Measurements from ENCODE around the gene CEP350.

CEP350 gene

GRCh38 chr1:179954493-179955286, at the start of gene CEP350:
Gene CEP350 (plus strand): TSS chr1:179954810. CDS start chr1:179986182, 31,372 bp downstream.
- Histone ChIP-seq H3K4me3 (ENCODE audit: low read depth in 1 of 2, low read length in 2 of 2) (peak within 1 kb of the TSS; percentile 83 to 89), H3K9me3 (ENCODE audit: control insufficient read depth in 1 of 2, low read length in 2 of 2) (no peaks in the 10 kb centered on the region), H3K36me3 (ENCODE audit: control insufficient read depth in 1 of 2, insufficient read depth in 2 of 2, low read length in 2 of 2) (no peaks in the 10 kb centered on the region), H3K4me1 (ENCODE audit: control insufficient read depth in 1 of 2, insufficient read depth in 2 of 2, low read length in 2 of 2) (peaks cover 17 to 24% of the 10 kb centered on the region in 2 donors), H3K27ac (ENCODE audit: low read length) (peak within 1 kb of the TSS; percentile 93), H3K27me3 (ENCODE audit: low read depth, low read length) (no peaks in the 10 kb centered on the region)

- Histone ChIP-seq H3K36me3 (ENCODE audit: control insufficient read depth in 1 of 2, insufficient read depth in 2 of 2, low read length in 2 of 2) (peaks cover 43 to 59% of the 10 kb centered on the region in 2 donors), H3K4me3 (ENCODE audit: low read depth in 1 of 2, low read length in 2 of 2) (no peak overlapping the region), H3K9me3 (ENCODE audit: control insufficient read depth in 1 of 2, low read length in 2 of 2) (no peaks in the 10 kb centered on the region), H3K4me1 (ENCODE audit: control insufficient read depth in 1 of 2, insufficient read depth in 2 of 2, low read length in 2 of 2) (no peaks in the 10 kb centered on the region), H3K27me3 (ENCODE audit: low read depth, low read length) (no peaks in the 10 kb centered on the region), H3K27ac (ENCODE audit: low read length) (no peak overlapping the region)
Measured at GRCh38 chr1:179910934-179911333, 43.7 kb upstream of the CEP350 start.

GRCh38 chr1:179911812-179912211, 42.8 kb upstream of the CEP350 start:
- no peaks in the 10 kb centered on the region for H3K9me3 ChIP-seq (ENCODE audit: control insufficient read depth in 1 of 2, low read length in 2 of 2)

GRCh38 chr1:179917601-179918429, 36.8 kb upstream of the CEP350 start:
- Histone ChIP-seq H3K36me3 (ENCODE audit: control insufficient read depth in 1 of 2, insufficient read depth in 2 of 2, low read length in 2 of 2) (peaks cover 42 to 70% of the 10 kb centered on the region in 2 donors), H3K27ac (ENCODE audit: low read length) (no peak overlapping the region), H3K9me3 (ENCODE audit: control insufficient read depth in 1 of 2, low read length in 2 of 2) (no peaks in the 10 kb centered on the region), H3K4me3 (ENCODE audit: low read depth in 1 of 2, low read length in 2 of 2) (no peak overlapping the region), H3K4me1 (ENCODE audit: control insufficient read depth in 1 of 2, insufficient read depth in 2 of 2, low read length in 2 of 2) (peaks cover 0 to 8% of the 10 kb centered on the region in 2 donors), H3K27me3 (ENCODE audit: low read depth, low read length) (no peaks in the 10 kb centered on the region)

More at GRCh38 chr1:179911812-179912211, 42.8 kb upstream of the CEP350 start:
- Histone ChIP-seq H3K4me3 (ENCODE audit: low read depth in 1 of 2, low read length in 2 of 2) (no peak overlapping the region), H3K27me3 (ENCODE audit: low read depth, low read length) (no peaks in the 10 kb centered on the region), H3K36me3 (ENCODE audit: control insufficient read depth in 1 of 2, insufficient read depth in 2 of 2, low read length in 2 of 2) (peaks cover 41 to 68% of the 10 kb centered on the region in 2 donors), H3K4me1 (ENCODE audit: control insufficient read depth in 1 of 2, insufficient read depth in 2 of 2, low read length in 2 of 2) (no peaks in the 10 kb centered on the region), H3K27ac (ENCODE audit: low read length) (no peak overlapping the region)

GRCh38 chr1:179921472-179921871, 33.1 kb upstream of the CEP350 start:
- H3K27ac ChIP-seq (ENCODE audit: low read length) = no peak overlapping the region
- peaks cover 25 to 39% of the 10 kb centered on the region in 2 donors for H3K36me3 ChIP-seq (ENCODE audit: control insufficient read depth in 1 of 2, insufficient read depth in 2 of 2, low read length in 2 of 2)

GRCh38 chr1:179921981-179922872, 32.4 kb upstream of the CEP350 start:
- peaks cover 0 to 8% of the 10 kb centered on the region in 2 donors for H3K4me1 ChIP-seq (ENCODE audit: control insufficient read depth in 1 of 2, insufficient read depth in 2 of 2, low read length in 2 of 2)
- H3K27me3 ChIP-seq (ENCODE audit: low read depth, low read length) = no peaks in the 10 kb centered on the region
- H3K4me3 ChIP-seq (ENCODE audit: low read depth in 1 of 2, low read length in 2 of 2) = no peak overlapping the region
- no peak overlapping the region for H3K27ac ChIP-seq (ENCODE audit: low read length)
- H3K9me3 ChIP-seq (ENCODE audit: control insufficient read depth in 1 of 2, low read length in 2 of 2) = no peaks in the 10 kb centered on the region
- H3K36me3 ChIP-seq (ENCODE audit: control insufficient read depth in 1 of 2, insufficient read depth in 2 of 2, low read length in 2 of 2) = peaks cover 25 to 36% of the 10 kb centered on the region in 2 donors

More at GRCh38 chr1:179921472-179921871, 33.1 kb upstream of the CEP350 start:
- peaks cover 0 to 8% of the 10 kb centered on the region in 2 donors for H3K4me1 ChIP-seq (ENCODE audit: control insufficient read depth in 1 of 2, insufficient read depth in 2 of 2, low read length in 2 of 2)
- no peak overlapping the region for H3K4me3 ChIP-seq (ENCODE audit: low read depth in 1 of 2, low read length in 2 of 2)
- H3K9me3 ChIP-seq (ENCODE audit: control insufficient read depth in 1 of 2, low read length in 2 of 2) = no peaks in the 10 kb centered on the region
- no peaks in the 10 kb centered on the region for H3K27me3 ChIP-seq (ENCODE audit: low read depth, low read length)

GRCh38 chr1:179923029-179923428, 31.6 kb upstream of the CEP350 start:
- Histone ChIP-seq H3K36me3 (ENCODE audit: control insufficient read depth in 1 of 2, insufficient read depth in 2 of 2, low read length in 2 of 2) (peaks cover 17 to 28% of the 10 kb centered on the region in 2 donors), H3K4me1 (ENCODE audit: control insufficient read depth in 1 of 2, insufficient read depth in 2 of 2, low read length in 2 of 2) (peaks cover 0 to 8% of the 10 kb centered on the region in 2 donors), H3K27me3 (ENCODE audit: low read depth, low read length) (no peaks in the 10 kb centered on the region), H3K4me3 (ENCODE audit: low read depth in 1 of 2, low read length in 2 of 2) (no peak overlapping the region), H3K9me3 (ENCODE audit: control insufficient read depth in 1 of 2, low read length in 2 of 2) (no peaks in the 10 kb centered on the region), H3K27ac (ENCODE audit: low read length) (no peak overlapping the region)

- Histone ChIP-seq H3K36me3 (ENCODE audit: control insufficient read depth in 1 of 2, insufficient read depth in 2 of 2, low read length in 2 of 2) (peaks cover 9 to 15% of the 10 kb centered on the region in 2 donors), H3K27me3 (ENCODE audit: low read depth, low read length) (no peaks in the 10 kb centered on the region), H3K27ac (ENCODE audit: low read length) (no peak overlapping the region), H3K4me3 (ENCODE audit: low read depth in 1 of 2, low read length in 2 of 2) (no peak overlapping the region), H3K4me1 (ENCODE audit: control insufficient read depth in 1 of 2, insufficient read depth in 2 of 2, low read length in 2 of 2) (peaks cover 0 to 8% of the 10 kb centered on the region in 2 donors), H3K9me3 (ENCODE audit: control insufficient read depth in 1 of 2, low read length in 2 of 2) (no peaks in the 10 kb centered on the region)
Measured at GRCh38 chr1:179924268-179924667, 30.3 kb upstream of the CEP350 start.

- peaks cover 6 to 8% of the 10 kb centered on the region in 2 donors for H3K36me3 ChIP-seq (ENCODE audit: control insufficient read depth in 1 of 2, insufficient read depth in 2 of 2, low read length in 2 of 2)
- no peaks in the 10 kb centered on the region for H3K27me3 ChIP-seq (ENCODE audit: low read depth, low read length)
Measured at GRCh38 chr1:179925302-179925701, 29.3 kb upstream of the CEP350 start.

GRCh38 chr1:179925922-179926849, 28.4 kb upstream of the CEP350 start:
- no peaks in the 10 kb centered on the region for H3K27me3 ChIP-seq (ENCODE audit: low read depth, low read length)
- no peak overlapping the region for H3K4me3 ChIP-seq (ENCODE audit: low read depth in 1 of 2, low read length in 2 of 2)
- no peaks in the 10 kb centered on the region for H3K9me3 ChIP-seq (ENCODE audit: control insufficient read depth in 1 of 2, low read length in 2 of 2)
- H3K36me3 ChIP-seq (ENCODE audit: control insufficient read depth in 1 of 2, insufficient read depth in 2 of 2, low read length in 2 of 2) = peaks cover 3 to 6% of the 10 kb centered on the region in 2 donors
- no peak overlapping the region for H3K27ac ChIP-seq (ENCODE audit: low read length)
- H3K4me1 ChIP-seq (ENCODE audit: control insufficient read depth in 1 of 2, insufficient read depth in 2 of 2, low read length in 2 of 2) = peaks cover 0 to 8% of the 10 kb centered on the region in 2 donors

More at GRCh38 chr1:179925302-179925701, 29.3 kb upstream of the CEP350 start:
- Histone ChIP-seq H3K4me1 (ENCODE audit: control insufficient read depth in 1 of 2, insufficient read depth in 2 of 2, low read length in 2 of 2) (peaks cover 0 to 8% of the 10 kb centered on the region in 2 donors), H3K4me3 (ENCODE audit: low read depth in 1 of 2, low read length in 2 of 2) (no peak overlapping the region), H3K9me3 (ENCODE audit: control insufficient read depth in 1 of 2, low read length in 2 of 2) (no peaks in the 10 kb centered on the region), H3K27ac (ENCODE audit: low read length) (no peak overlapping the region)
